Stomach smooth muscle (tissue), 2 donors: ENCODE data around the gene CCDC30.

ENCODE experiments used
- H3K27ac ChIP-seq: one replicate; pipeline ENCODE4 v1.7.0; 2013; ENCODE audit warnings: mild to moderate bottlenecking, low read length, inconsistent platforms
- H3K27me3 ChIP-seq, 2 donors: one replicate each; pipeline ENCODE4 v1.7.0; 2013; ENCODE audit warnings: low read length in 2 of 2; ENCODE audit not compliant: insufficient read depth in 2 of 2, control insufficient read depth in 1 of 2
- H3K36me3 ChIP-seq, 2 donors: one replicate each; pipeline ENCODE4 v1.7.0; 2013; ENCODE audit warnings: low read length in 2 of 2; ENCODE audit not compliant: control insufficient read depth in 2 of 2, insufficient read depth in 2 of 2
- H3K4me1 ChIP-seq: one replicate; pipeline ENCODE4 v1.7.0; 2013; ENCODE audit warnings: low read length; ENCODE audit not compliant: control insufficient read depth, insufficient read depth
- H3K4me3 ChIP-seq, 2 donors: one replicate each; pipeline ENCODE4 v1.7.0; 2013; ENCODE audit warnings: low read length in 2 of 2
- H3K9ac ChIP-seq, 2 donors: one replicate each; pipeline ENCODE4 v1.7.0; 2013; ENCODE audit warnings: low read length in 2 of 2, mild to moderate bottlenecking in 1 of 2
- H3K9me3 ChIP-seq, 2 donors: one replicate each; pipeline ENCODE4 v1.7.0; 2013; ENCODE audit warnings: low read length in 2 of 2; ENCODE audit not compliant: control insufficient read depth in 2 of 2
- donor health status: healthy.
- donor health status: Pancreatic carcinoma.

The CCDC30 gene

DNA sequence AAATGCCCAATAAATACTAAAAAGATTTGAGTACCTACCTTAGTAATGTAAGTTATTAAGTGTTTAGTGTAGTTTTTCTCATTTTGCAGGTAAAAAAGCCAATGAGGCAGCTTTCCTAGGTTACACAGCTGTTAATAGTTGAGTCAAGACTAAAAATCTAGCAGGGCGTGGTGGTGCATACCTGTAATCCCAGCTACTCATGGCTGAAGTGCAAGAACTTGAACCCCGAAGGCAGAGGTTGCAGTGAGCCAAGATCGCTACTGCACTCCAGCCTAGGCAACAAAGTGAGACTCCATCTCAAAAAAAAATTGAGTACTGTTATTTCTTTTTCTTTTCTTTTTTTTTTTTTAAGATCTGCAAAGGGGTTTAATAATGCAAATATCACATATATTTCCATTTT lies 226.8 kb downstream of the CCDC30 start:
- no peaks in the 10 kb centered on the region for H3K27me3 ChIP-seq
- peaks cover 17% of the 10 kb centered on the region for H3K4me1 ChIP-seq
- H3K27ac ChIP-seq, result no peak overlapping the region
- no peaks in the 10 kb centered on the region for H3K9me3 ChIP-seq
- H3K9ac ChIP-seq, result no peak overlapping the region
- no peaks in the 10 kb centered on the region for H3K36me3 ChIP-seq
- H3K4me3 ChIP-seq, result no peak overlapping the region

DNA sequence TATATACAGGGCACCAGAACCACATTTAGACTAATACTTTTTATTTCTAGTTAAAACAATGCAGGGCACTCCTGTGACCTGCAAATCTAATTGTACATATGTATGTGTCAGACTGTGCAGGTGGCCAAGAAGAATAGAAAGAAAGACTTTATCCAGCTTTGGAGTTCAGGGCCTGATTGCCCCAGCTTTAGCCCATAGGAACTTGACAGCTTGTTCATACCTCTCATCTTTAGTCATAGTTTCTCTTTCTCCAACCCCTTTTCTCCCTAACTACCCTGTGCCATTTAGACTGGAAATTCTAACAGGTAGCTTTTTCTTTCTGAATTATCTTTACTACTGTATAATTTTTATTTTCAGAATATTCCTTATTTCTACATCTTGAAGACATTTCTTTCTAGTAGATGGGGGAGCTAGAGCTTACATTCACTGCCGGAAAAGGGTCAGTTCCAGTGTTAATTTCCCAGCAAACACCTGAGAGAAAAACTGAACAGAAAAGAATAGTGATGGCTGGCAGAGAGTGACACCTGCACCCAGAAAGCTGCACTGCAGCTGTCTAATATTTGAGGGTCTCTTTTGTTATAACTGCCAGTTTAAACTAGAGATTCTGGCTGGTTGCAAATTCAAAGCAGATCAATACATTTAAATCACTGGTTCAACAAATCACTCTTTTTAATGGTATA lies 227.5 kb downstream of the CCDC30 start:
- Histone ChIP-seq H3K36me3 (no peaks in the 10 kb centered on the region), H3K9ac (no peak overlapping the region), H3K4me1 (peaks cover 11% of the 10 kb centered on the region), H3K9me3 (no peaks in the 10 kb centered on the region), H3K27ac (no peak overlapping the region), H3K4me3 (no peak overlapping the region), H3K27me3 (no peaks in the 10 kb centered on the region)

DNA sequence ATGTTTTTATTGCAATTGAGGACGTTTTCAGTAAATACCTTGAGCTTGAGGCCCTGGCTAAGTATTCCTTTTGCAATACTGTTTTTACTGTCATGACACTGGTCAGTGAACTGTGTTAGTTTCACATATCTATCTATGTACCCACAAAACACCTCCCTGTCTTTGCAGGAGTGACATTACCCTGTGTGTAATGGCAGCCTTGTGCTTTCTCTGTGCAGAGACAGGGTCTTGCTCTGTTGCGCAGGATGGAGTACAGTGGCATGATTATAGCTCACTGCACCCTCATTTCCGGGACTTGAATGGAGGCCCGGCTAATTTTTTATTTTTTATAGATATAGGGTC lies 228.0 kb downstream of the CCDC30 start:
- Histone ChIP-seq H3K4me1 (peaks cover 11% of the 10 kb centered on the region), H3K9me3 (no peaks in the 10 kb centered on the region), H3K36me3 (peaks cover 0 to 2% of the 10 kb centered on the region in 2 donors), H3K4me3 (no peak overlapping the region), H3K27me3 (no peaks in the 10 kb centered on the region), H3K27ac (no peak overlapping the region), H3K9ac (no peak overlapping the region)

DNA sequence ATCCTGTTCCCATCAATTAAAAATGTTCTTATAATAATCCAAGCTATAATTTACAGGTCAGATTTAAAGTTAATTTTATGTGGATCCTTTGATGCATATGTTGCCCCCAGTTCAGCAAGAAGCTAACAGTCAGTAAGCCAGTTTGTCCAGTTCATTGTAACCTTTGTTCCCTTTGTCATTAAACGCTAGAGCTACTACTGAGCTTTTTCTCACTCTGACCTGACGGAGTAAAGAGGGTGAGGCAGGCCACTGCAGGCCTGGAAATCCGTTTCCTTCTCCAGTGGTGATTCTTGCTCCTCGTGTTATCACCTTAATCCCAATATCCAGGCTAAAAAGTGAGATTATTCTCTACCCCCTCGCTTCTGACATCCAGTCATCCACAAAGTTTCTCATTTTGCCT lies 229.4 kb downstream of the CCDC30 start:
- Histone ChIP-seq H3K9me3 (no peaks in the 10 kb centered on the region), H3K9ac (no peak overlapping the region), H3K36me3 (peaks cover 5 to 13% of the 10 kb centered on the region in 2 donors), H3K4me1 (peaks cover 4% of the 10 kb centered on the region), H3K27me3 (no peaks in the 10 kb centered on the region), H3K27ac (no peak overlapping the region), H3K4me3 (no peak overlapping the region)

DNA sequence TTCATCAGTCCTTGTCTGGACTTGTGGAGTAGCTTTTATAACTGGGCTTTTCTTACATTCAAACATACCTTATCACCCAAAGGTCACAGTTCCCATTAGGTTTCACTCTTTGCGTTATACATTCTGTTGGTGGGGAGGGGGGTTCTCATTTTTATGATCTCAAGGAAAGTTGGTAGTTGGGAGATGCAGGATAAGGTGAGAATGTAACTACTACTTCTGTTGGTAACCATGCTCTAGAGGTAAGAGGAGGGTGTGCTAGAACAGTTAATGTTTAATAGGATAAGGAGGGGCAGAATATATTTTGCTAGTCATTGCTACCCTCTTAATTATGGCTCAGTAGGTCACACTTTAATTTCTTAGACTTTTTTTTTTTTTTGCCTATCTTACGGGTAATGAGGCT lies 229.8 kb downstream of the CCDC30 start:
- Histone ChIP-seq H3K4me3 (no peak overlapping the region), H3K4me1 (peaks cover 4% of the 10 kb centered on the region), H3K36me3 (peaks cover 10 to 17% of the 10 kb centered on the region in 2 donors), H3K27ac (no peak overlapping the region), H3K9ac (no peak overlapping the region), H3K9me3 (no peaks in the 10 kb centered on the region), H3K27me3 (no peaks in the 10 kb centered on the region)

DNA sequence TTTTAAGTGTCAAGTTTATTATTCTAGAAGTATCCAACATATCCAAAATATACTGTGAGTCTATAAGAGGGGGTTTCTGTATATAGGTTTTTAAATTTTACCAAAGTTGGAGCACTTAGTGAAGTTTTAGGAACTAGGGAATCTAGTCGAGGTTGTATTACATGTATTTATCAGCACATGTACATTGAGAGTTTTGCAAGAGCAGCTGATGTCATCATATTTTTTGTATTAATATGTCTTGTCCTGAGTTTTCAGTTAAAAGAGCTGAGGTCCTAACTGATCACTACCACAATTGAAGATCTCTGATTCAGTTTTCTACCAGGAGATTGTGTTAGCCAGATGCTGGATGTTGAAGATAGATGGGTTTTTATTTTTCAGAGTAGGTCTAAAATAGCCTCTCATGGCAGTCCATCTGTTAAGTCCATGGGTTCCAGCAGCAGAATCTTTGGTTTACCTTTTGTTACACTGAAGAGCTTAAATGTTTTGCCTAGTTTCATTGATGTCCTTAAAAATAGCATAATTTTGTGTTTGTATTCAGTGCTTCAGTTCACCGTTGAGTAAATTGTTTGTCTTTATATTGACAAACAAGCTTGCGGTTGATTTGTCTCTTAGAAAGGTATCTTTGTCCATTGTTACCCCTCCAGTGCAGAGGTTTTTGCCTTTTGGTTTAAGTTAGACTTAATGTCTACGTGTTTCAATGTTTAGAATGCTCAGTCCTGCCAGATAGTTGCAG lies 235.2 kb downstream of the CCDC30 start:
- Histone ChIP-seq H3K4me1 (no peaks in the 10 kb centered on the region), H3K9me3 (no peaks in the 10 kb centered on the region), H3K4me3 (no peak overlapping the region), H3K27me3 (no peaks in the 10 kb centered on the region), H3K9ac (no peak overlapping the region), H3K36me3 (peaks cover 23 to 45% of the 10 kb centered on the region in 2 donors), H3K27ac (no peak overlapping the region)

DNA sequence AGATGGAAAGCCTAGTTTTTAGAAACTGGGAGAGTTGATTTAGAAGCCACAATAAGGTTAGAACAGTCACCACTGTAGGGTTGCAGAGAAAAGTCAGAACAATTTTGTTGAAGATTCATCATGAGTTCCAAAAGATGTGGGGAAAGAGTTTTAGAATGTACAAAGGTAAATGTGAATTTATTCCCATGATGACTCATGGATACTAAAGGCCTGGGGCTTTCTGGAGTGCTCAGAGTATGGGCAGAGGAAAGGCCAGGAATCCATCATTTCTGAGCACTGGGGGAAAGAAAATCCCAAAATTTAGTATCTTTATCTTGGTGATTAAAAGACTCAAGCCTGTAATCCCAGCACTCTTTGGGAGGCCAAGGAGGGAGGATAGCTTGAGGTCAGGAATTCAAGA lies 236.9 kb downstream of the CCDC30 start:
- Histone ChIP-seq H3K4me1 (no peaks in the 10 kb centered on the region), H3K27ac (no peak overlapping the region), H3K4me3 (no peak overlapping the region), H3K27me3 (no peaks in the 10 kb centered on the region), H3K9me3 (no peaks in the 10 kb centered on the region), H3K36me3 (peaks cover 31 to 53% of the 10 kb centered on the region in 2 donors), H3K9ac (no peak overlapping the region)

DNA sequence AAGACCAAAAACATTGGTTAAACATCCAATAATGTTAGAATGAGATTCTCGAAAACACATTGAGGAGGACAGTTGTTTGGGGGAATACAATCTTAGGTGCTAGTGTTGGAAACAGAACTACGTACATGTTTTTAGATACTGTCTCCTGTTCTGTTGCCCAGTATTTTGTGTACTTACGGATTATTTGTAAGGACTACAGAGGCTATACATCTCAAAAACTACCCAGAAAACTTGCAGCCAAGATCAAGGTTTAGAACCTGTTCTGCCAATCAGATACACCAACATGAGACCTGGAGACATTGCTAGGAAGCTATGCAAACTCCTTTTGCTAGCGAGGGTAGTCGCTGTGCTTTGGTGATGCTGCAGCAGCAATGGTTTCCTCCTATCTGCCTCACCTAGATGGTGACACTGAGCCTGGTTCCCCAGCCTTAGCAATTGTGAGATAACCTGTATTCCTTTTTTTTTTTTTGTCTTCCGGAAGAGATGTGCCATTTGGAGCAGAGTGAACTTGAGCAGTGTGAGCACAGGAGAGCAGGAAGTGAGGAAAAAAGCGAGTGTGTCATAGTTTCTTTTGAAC lies 240.9 kb downstream of the CCDC30 start:
- Histone ChIP-seq H3K9me3 (no peaks in the 10 kb centered on the region), H3K36me3 (peaks cover 36 to 37% of the 10 kb centered on the region in 2 donors), H3K27ac (no peak overlapping the region)

More for the DNA sequence above, 240.9 kb downstream of the CCDC30 start:
- Histone ChIP-seq H3K4me3 (no peak overlapping the region), H3K9ac (no peak overlapping the region), H3K4me1 (no peaks in the 10 kb centered on the region), H3K27me3 (no peaks in the 10 kb centered on the region)
